Upper lobe of right lung (tissue), 1 donor: ENCODE data around the gene ENAH. TPM values are rescaled to one million over a fixed set of nuclear protein-coding genes. Genes with fewer than 3 reads are reported as not detected.
A peak's percentile ranks its signal among the peaks of the same experiment; 100 is the strongest.
"Not testable (repeated sequence)": the region's sequence is repeated elsewhere in the genome, so short reads cannot be mapped to it uniquely, and the experiment has no call there.

Source experiments
- ATAC-seq: fragments of 200-7000 bp; cut with Tn5 transposase; one replicate; pipeline ENCODE4 v1.9.1; 2020; ENCODE audit warnings: mild to moderate bottlenecking, moderate library complexity
- DNase-seq: peaks from one replicate; pipeline ENCODE4 v3.0.0-alpha.2; 2020
- H3K27ac ChIP-seq: fragments of 200-600 bp; one replicate; pipeline ENCODE4 v1.8.0; 2022
- H3K27me3 ChIP-seq: fragments of 200-600 bp; one replicate; pipeline ENCODE4 v1.8.0; 2022; ENCODE audit warnings: mild to moderate bottlenecking
- H3K36me3 ChIP-seq: fragments of 200-600 bp; one replicate; pipeline ENCODE4 v1.8.0; 2022
- H3K4me1 ChIP-seq: fragments of 200-600 bp; one replicate; pipeline ENCODE4 v1.8.0; 2022
- H3K4me3 ChIP-seq: fragments of 200-600 bp; one replicate; pipeline ENCODE4 v1.8.0; 2022; ENCODE audit warnings: mild to moderate bottlenecking
- H3K9me3 ChIP-seq: fragments of 200-600 bp; one replicate; pipeline ENCODE4 v1.8.0; 2022
- intact Hi-C: fragments of 100-400 bp; cut with DNase I; formaldehyde crosslinking; loops from one replicate; pipeline ENCODE4 v1.11.0; 2022
- long read RNA-seq: library from polyadenylated mRNA; unstranded; transcript quantifications from one replicate; pipeline ENCODE4 v2.0.0, GENCODE V29; 2021
- total RNA-seq: library from RNA; stranded (reverse); fragmentation: NEBNext Ultra II Directional; extraction: Animal tissue kit (Norgen Biotek cat#: 25700); gene quantifications from one replicate; pipeline ENCODE4 v1.2.1, GENCODE V29; 2021
- TF ChIP-seq, protein P1 (sequence below): fragments of 200-600 bp; IDR thresholded peaks from one replicate; pipeline ENCODE4 v1.8.0; 2022; ENCODE audit warnings: antibody characterized with exemption
- donor health status: DM: no; HTN: yes; CAD: no; lungs with severe emphysema.

The ENAH gene
- 67.4 TPM for total RNA-seq
- long read RNA-seq, full-length matches to known transcripts: 13 of 33 reads
- long read RNA-seq, partial matches to known transcripts: 4 of 33 reads
- long read RNA-seq, other reads (novel, unspliced or antisense): 16 of 33 reads

GRCh38 chr1:225652729-225653462 is at the start of gene ENAH:
Gene ENAH, minus strand, starts transcription at chr1:225653123. Its CDS starts 433 bp downstream, at chr1:225652690.
- peak within 1 kb of the TSS; percentile 83 for H3K4me3 ChIP-seq
- DNase-seq (peak; percentile 90), ATAC-seq (peak; percentile 95)
- H3K36me3 ChIP-seq: no peaks in the 10 kb centered on the region
- intact Hi-C loops: no loop called here
- H3K4me1 ChIP-seq: peaks cover 5% of the 10 kb centered on the region
- H3K27me3 ChIP-seq: no peaks in the 10 kb centered on the region
- H3K27ac ChIP-seq: peak within 1 kb of the TSS; percentile 83
- TF ChIP-seq, protein P1, sequence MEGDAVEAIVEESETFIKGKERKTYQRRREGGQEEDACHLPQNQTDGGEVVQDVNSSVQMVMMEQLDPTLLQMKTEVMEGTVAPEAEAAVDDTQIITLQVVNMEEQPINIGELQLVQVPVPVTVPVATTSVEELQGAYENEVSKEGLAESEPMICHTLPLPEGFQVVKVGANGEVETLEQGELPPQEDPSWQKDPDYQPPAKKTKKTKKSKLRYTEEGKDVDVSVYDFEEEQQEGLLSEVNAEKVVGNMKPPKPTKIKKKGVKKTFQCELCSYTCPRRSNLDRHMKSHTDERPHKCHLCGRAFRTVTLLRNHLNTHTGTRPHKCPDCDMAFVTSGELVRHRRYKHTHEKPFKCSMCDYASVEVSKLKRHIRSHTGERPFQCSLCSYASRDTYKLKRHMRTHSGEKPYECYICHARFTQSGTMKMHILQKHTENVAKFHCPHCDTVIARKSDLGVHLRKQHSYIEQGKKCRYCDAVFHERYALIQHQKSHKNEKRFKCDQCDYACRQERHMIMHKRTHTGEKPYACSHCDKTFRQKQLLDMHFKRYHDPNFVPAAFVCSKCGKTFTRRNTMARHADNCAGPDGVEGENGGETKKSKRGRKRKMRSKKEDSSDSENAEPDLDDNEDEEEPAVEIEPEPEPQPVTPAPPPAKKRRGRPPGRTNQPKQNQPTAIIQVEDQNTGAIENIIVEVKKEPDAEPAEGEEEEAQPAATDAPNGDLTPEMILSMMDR: no peak
- H3K9me3 ChIP-seq: no peaks in the 10 kb centered on the region

DNA sequence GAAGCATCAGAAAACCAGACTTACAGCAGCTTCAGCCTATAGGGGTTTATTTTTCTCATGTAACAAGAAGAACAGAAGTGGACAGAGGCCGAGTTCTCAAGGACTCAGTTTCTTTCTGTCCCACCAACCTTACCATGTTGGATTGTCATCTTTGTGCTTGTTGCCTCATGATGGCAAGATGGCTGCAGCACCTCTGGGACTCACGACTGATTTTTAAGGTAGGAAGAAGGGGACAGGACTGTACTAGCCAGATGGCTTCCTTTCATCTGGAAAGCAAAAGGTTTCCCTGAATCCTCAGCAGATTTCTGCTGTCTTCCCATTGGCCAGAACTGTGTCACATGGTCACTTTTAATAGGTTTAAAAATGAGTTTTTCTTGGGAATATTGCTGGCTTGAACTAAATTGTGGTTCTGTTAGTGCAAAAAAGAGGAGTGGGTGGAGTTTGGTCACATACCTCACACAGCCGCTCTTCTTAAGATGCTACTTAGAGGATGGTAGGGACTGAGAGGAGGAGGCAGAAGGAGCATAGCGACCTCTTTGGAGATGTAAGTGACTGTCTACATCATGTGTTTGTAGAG is 48.1 kb upstream of the ENAH start:
- Histone ChIP-seq H3K27me3 (no peaks in the 10 kb centered on the region), H3K9me3 (no peaks in the 10 kb centered on the region), H3K27ac (no peak overlapping the region), H3K4me1 (peaks cover 10% of the 10 kb centered on the region), H3K4me3 (no peak overlapping the region), H3K36me3 (no peaks in the 10 kb centered on the region)
- intact Hi-C loops: no loop called here
- TF ChIP-seq, protein P1: no peak
- ATAC-seq (no peak), DNase-seq (no peak)

GRCh38 chr1:225700164-225700821 is 47.4 kb upstream of the ENAH start:
- Histone ChIP-seq H3K9me3 (no peaks in the 10 kb centered on the region), H3K36me3 (no peaks in the 10 kb centered on the region), H3K4me3 (no peak overlapping the region), H3K27me3 (no peaks in the 10 kb centered on the region), H3K4me1 (peaks cover 10% of the 10 kb centered on the region), H3K27ac (no peak overlapping the region)
- ATAC-seq (no peak), DNase-seq (no peak)
- intact Hi-C loops: no loop called here
- TF ChIP-seq, protein P1: no peak

- peaks cover 18% of the 10 kb centered on the region for H3K4me1 ChIP-seq
Measured at GRCh38 chr1:225699336-225699735, 46.4 kb upstream of the ENAH start.

DNA sequence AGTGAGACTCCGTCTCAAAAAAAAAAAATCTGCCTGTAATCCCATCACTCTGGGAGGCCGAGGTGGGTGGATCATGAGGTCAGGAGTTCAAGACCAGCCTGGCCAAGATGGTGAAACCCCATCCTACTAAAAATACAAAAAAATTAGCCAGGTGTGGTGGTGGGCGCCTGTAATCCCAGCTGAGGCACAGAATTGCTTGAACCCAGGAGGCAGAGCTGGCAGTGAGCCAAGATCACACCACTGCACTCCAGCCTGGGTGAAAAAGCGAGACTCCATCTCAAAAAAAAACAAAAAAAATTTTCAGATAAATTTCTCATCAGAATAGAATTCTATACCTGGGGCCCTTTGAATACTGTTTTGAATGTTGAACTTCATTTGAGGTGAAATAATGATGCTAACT is 45.3 kb upstream of the ENAH start:
- H3K36me3 ChIP-seq, H3K27ac ChIP-seq, H3K27me3 ChIP-seq, H3K9me3 ChIP-seq, intact Hi-C loops, H3K4me3 ChIP-seq, ATAC-seq, DNase-seq: not testable (repeated sequence)
- peaks cover 28% of the 10 kb centered on the region for H3K4me1 ChIP-seq

More at GRCh38 chr1:225699336-225699735, 46.4 kb upstream of the ENAH start:
- Histone ChIP-seq H3K27ac (no peak overlapping the region), H3K27me3 (no peaks in the 10 kb centered on the region), H3K9me3 (no peaks in the 10 kb centered on the region), H3K4me3 (no peak overlapping the region), H3K36me3 (no peaks in the 10 kb centered on the region)
- TF ChIP-seq, protein P1: no peak
- intact Hi-C loops: no loop called here
- ATAC-seq (no peak), DNase-seq (no peak)

DNA sequence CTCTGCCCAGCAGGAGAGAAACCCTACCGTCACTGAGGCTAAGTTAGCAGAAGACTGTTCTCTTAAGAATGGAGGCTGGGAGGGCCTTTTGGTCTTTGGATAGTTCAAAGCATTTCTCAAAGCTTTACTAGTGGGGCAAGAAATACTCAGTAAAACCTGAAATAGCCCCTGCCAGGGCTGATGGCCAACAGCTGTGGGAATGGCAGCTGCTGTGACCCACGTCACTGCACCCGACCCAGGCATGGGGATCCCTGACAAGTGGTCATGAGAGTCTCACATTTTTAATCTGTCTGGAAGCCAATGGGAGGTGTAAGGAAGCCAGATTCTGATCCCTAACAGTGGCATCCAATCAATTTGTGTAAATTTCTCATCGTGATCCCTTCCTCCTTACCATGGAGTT is 44.5 kb upstream of the ENAH start:
- intact Hi-C loops: no loop called here
- Histone ChIP-seq H3K27ac (peak overlapping the region; percentile 20), H3K36me3 (no peaks in the 10 kb centered on the region), H3K4me1 (peaks cover 35% of the 10 kb centered on the region), H3K4me3 (no peak overlapping the region), H3K27me3 (no peaks in the 10 kb centered on the region), H3K9me3 (no peaks in the 10 kb centered on the region)
- DNase-seq (no peak), ATAC-seq (no peak)
- TF ChIP-seq, protein P1: no peak
